HG02852 (cell line): ENCODE measurements around the gene BPIFB2.

Source experiments
- ATAC-seq: cut with Tn5 transposase; IDR thresholded peaks from one replicate; pipeline ENCODE4 v1.9.1; 2021; ENCODE audit warnings: mild to moderate bottlenecking, moderate library complexity; ENCODE audit not compliant: unreplicated experiment

The BPIFB2 gene

DNA sequence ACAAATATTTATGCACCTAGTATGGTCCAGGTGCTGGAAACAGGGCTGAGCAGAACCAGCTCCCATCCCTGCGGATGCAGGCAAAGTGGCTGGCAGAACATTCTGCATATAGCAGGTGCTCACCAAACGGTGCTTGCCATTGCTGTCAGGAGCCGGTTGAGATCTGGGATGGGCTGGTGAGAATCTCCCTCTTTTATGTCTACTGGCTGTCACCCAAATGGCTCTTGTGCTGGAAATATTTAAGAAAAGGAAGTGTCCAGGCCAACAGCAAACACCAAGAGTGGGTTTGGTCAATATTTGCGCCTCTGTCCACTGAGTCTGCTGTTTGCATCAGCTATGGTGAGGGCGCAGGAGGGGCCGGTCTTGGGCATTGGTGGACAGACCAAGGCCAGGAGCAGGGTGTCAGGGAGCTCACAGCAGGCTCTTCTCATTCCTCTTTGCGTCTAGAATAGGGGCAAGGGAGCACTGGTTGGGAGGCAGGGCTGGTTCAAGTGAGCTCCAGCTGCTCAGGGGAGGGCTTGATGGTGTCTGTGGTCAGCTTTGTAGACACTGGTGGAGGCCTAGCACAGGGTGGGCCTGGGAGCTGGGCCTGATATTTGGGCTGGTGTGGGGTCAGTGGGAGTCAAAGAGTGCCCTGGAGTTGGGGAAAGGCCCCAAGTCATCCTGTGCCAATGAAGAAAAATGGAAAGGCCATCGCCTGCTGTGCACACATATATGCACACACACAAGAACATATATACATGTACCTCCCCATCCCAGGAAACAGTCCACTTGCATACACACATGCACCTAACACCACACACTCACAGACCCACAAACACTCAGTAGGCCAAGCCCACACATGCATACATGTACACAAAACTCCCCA, 1.4 kb upstream of the BPIFB2 start:
- no peak for ATAC-seq

DNA sequence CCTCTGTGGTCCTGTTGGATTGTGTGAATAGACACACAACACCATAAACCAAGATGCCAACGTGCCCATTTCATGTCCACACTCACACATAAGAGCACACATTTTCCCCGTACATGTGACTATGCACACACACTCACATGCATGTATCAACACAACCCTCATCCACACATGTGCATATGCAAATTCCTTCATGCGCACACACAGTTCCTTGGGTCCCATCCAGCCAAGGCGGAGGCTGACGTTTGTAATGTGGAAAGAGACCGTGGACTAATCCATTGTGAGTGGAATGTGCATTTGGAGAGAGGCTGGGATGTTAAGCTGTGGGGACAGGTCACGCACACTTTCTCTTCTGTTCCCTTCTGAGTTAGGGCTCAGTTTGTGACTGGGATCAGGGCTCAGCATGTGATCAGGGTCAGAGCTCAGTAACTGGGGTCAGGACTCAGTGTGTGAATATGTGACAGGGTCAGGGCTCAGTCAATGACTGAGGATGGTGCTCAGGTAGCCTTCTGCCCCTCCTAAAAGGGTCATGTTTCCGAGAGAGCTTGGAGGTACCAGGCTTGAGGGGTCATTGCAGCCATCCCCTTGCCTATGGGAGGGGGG, 628 bp upstream of the BPIFB2 start:
- no peak for ATAC-seq

DNA sequence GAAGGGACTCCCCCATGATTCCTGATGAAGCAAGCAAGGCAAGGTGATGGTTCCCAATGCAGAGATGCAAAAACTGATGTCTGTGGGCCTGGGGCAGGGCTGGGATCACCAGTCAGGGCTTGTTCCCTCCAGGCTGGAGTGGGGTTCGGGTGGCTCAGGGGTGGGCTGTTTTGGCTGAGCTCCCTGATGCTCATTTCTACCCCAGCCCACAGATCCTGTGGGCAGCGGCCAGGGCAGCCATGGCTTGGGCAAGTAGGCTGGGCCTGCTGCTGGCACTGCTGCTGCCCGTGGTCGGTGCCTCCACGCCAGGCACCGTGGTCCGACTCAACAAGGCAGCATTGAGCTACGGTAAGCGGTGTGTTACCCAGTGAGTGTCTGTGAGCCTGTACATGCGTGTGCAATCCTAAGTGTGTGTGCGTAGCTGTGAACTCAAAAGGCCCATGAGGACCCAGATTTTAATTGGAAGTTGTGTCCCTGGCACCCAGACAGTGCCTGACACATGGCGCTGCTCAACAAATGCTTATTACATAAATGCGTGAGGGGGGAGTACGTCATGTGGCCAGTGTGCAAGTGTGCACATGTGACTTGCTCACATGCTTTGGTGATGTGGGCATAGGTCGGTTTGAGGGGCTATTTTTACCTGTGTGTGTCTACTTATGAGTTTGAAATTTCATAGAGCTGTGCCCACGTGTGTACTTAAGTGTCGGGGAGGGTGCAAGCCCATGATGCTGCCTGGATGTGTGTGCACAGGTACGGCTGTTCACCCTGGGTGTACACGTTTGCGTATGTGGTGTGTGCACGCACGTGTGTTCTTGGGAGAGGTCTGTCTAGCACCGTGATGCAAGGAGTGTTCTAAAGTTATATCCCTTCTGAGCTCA, 1.1 kb downstream of the BPIFB2 start:
- ATAC-seq = no peak

DNA sequence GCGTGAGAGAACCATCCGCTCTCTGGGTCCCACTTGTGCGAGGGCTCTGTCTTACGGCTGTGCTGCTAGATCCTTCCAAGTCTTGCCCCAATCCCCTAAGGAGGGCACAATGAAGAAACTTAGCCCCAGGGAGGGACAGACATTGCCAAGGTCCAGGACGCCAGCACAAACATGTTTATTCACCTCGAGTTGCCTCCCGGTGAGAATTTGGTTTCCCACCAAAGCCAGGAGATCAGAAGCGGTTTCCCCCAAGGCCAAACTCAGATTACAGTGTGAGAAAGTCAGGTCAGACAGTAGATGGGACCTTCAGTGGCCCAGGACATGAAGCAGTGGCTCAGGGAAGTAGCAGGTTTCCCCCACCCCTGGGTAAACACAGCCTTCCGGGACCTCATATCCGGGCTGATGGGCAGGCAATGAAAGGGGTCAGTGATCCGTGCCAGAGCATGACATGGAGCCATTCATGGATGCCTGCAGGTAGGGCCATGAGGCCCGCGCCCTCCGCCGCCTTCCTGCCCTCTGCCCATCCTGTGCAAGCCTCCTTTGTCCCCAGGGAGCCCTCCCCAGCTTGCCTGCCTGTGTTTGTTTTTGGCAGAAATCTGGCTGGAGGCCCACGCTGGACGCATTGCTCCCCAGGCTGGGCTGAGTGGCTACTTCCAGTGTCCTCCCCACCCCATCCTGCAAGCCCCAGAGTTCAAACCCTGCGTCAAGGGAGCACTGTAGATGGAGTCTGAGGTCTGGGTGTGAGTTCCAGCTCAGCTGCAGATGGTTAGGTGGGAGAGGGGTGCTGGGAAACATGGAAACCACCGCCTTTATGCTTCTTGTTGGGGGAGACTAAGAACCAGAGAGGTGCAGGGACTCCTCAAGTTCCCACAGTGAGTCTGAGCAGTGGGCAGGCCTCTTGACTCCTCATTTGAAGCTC, 2.0 kb downstream of the BPIFB2 start:
- no peak for ATAC-seq

DNA sequence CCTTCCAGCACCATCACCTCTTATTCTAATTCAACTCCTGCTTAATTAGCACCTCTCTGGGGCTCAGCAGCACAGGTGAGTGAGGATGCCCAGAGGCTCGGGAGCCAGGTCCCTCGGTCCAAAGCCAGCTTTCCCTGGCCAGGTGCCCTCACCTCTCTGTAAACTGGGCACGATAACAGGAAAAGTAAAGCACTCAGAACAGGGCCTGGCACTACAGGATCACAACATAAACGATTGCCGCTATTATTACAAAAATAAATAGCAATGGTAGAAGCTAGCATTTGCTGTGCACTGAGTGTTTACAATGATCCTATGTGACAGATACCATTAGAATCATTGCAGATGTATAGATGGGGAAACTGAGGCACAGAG, 2.6 kb downstream of the BPIFB2 start:
- ATAC-seq = no peak

DNA sequence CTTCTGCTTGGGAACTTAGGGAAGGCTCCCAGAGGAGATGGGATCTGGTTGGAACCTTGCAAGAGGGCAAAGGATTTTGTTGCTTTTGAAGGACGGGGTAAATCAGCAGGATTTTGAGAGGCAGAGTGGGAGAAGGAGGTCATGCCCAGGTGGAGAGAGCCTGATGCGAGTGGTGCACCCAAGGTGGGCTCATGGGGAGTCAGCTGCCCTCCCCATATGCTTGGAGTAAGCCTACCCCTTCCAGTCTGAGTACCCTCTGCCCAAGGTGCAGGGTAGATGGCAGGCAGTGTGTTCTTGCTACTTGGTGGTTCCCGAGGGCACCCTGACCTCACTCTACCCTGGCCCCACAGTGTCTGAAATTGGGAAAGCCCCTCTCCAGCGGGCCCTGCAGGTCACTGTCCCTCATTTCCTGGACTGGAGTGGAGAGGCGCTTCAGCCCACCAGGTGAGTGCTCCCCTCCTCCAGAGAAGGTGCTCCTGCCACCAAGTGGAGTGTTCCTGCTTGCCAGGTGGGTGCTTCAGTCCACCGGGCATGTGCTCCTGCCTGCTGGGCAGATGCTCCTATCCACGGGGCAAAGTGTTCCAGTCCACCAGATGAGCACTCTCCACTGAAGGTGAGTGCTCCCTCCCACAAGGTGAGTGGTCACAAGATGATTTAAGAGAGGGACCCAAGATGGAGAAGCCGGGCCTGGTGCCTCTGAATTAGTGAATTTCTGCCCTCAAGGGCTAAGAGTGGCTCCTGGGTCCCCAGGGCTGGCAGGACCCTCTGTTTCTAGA, 3.4 kb downstream of the BPIFB2 start:
- ATAC-seq = no peak

- ATAC-seq = no peak
Observed at GRCh38 chr20:33012327-33013189, 5.1 kb downstream of the BPIFB2 start.

DNA sequence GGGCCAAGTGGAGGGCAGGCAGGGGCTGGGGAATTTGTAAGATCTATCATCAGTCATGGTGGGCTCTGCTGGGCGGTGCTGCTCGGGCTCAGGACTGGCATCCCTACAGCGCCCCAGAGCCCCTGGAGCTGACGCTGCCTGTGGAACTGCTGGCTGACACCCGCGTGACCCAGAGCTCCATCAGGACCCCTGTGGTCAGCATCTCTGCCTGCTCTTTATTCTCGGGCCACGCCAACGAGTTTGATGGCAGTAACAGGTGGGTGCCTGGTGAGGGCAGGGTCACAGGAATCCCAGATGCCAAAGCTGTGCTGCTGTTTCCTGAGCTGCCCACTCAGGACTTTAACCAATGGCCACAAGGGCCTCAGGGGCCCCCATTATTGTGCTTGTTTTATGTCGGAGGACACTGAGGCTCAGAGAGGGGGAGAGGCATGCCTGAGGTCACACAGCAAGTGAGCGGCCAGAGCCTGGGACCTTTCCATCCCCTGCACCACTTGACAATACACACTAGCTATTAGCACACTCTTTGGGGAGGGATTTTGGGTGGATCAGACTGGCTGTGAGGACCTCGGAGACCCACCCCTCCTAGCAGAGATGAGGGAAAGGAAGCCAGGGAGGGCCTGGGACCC, 6.3 kb downstream of the BPIFB2 start:
- ATAC-seq = no peak

GRCh38 chr20:33014336-33015113, 7.0 kb downstream of the BPIFB2 start:
- no peak for ATAC-seq

GRCh38 chr20:33015114-33015484, 7.6 kb downstream of the BPIFB2 start:
- ATAC-seq = no peak

DNA sequence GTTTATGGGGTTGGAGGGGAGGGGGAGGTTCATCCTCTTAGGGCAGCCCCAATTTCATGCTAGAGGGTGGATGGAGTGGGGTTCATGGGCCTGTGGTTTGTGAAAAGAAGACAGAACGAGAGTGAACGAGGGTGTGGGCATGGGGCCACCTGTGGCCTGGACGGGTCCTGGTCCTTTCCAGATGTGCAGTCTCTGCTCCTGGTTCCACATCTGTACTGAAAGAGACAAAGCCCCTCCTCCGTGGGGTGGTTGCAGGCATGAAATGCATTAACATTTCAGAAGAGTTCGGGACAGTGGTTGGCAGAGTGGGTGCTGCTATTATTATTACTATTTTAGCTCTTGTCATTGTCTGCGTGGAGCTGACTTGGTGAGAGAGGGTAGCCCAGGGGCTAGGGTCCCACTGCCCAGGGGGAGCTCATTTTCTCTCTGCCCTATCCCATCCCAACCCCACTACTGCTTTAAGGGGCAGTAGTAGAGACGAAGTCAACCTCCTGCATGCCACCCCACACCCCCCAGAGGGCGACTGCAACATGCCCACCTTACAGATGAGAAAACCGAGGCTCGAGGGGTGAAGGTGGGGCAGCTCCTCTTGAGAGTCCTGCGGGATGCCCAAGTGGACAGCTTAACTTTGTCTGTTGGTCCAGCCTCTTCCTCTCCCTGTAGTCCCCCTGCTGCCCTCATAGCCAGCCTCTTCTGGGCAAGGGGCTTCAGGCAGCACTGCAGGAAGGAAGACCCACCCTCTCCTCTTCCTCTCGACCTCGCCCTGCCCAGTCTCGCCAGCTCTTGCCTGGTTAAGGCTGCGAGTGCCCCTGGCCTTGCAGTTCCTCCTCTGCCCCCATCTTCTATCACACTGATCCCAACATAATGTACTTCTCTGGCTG, 8.4 kb downstream of the BPIFB2 start:
- ATAC-seq = no peak

DNA sequence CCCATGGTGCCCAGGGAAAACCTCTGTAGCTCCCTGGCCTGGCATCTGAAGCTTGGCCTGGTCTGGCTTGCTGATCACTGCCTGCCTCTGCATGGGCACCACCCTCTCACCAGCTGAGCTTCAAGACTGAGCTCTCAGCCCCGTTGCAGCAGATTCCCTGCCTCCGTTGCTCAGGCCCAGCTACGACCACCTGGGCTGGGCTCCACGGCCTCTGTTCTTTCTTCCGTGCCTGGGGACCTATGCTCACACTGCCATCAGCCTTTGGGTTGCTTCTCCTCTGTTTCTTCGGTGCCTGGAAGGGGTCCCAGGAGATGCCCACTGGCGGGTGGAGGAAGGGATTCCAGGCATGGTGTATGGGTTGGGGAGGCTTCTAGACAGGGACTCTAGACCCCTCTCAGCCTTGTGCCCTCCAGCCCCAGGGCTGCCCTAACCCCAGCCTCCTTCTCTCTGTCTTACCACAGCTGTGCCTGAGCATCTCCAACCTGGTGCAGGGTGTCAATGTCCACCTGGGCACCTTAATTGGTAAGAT, 9.1 kb downstream of the BPIFB2 start:
- ATAC-seq = no peak

- ATAC-seq = no peak
Observed at GRCh38 chr20:33017542-33017941, 10.0 kb downstream of the BPIFB2 start.

DNA sequence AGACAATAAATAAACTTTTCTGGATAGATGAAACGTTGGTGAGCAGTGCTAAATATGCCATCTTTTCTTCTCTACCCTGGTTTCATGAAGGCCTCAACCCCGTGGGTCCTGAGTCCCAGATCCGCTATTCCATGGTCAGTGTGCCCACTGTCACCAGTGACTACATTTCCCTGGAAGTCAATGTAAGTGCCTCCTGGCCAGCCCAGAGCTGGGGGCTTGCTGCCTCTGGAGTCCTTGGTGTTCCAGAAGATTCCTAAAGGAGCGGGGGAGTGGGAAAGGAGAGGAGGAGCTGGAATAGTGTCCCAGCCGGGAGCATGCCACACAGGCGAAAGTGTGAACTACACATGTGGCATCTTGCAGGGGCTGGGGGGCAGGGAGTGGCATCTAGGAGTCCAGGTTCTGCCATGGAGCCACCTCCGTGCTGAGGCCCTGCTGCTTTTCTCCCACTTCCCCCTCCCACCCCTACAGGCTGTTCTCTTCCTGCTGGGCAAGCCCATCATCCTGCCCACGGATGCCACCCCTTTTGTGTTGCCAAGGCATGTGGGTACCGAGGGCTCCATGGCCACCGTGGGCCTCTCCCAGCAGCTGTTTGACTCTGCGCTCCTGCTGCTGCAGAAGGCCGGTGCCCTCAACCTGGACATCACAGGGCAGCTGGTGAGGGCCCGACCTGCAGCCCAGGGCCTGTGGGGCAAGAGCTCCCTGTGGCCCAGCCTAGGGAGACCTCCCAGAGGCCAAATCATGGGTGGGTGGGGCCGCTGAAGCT, 10.8 kb downstream of the BPIFB2 start:
- ATAC-seq = no peak

- no peak for ATAC-seq
Observed at GRCh38 chr20:33019465-33020277, 12.2 kb downstream of the BPIFB2 start.
